ENCODE results near the gene NOX3. TPM values are rescaled to one million over a fixed set of nuclear protein-coding genes. Genes with fewer than 3 reads are reported as not detected.

NOX3 gene
- total and polyA plus RNA-seq, 2 experiments from 2014 or later: not detected

- WGBS, 2 experiments (ENCODE audit: low coverage in 1 of 2, low lambda C conversion rate in 2 of 2, missing lambda C conversion rate in 2 of 2): 96 to 100% methylated on average over 2 of the region's 2 CpGs
- H3K27ac ChIP-seq: no peak overlapping the region
- TF ChIP-seq EZH2phosphoT487 (IDR thresholded peaks at IDR 0.05; ENCODE audit: insufficient read depth, low read depth) (no peak), EZH2 (IDR thresholded peaks at IDR 0.05; ENCODE audit: insufficient read depth, poor library complexity, severe bottlenecking) (no peak)
- H3K9me3 ChIP-seq (ENCODE audit: low read depth): no peaks in the 10 kb centered on the region
- H3K9me2 ChIP-seq (ENCODE audit: insufficient read depth): no peaks in the 10 kb centered on the region
- H2AFZ ChIP-seq: no peak overlapping the region
- H3K36me3 ChIP-seq (ENCODE audit: low read depth): no peaks in the 10 kb centered on the region
- no peak overlapping the region for H3K9ac ChIP-seq
- no peaks in the 10 kb centered on the region for H3K27me3 ChIP-seq (replicated peaks; ENCODE audit: insufficient read depth)
- no peaks in the 10 kb centered on the region for H3K79me2 ChIP-seq (ENCODE audit: insufficient read depth)
- no peak overlapping the region for H3K4me3 ChIP-seq
- H3K4me1 ChIP-seq (ENCODE audit: insufficient read depth): no peaks in the 10 kb centered on the region
- H4K20me1 ChIP-seq (ENCODE audit: insufficient read depth): no peaks in the 10 kb centered on the region
- DNase-seq: no peak
- H3F3A ChIP-seq (ENCODE audit: insufficient read depth): no peaks in the 10 kb centered on the region
- in situ Hi-C loops (cut with MboI): no loop called here
- no peak overlapping the region for H3K4me2 ChIP-seq (ENCODE audit: unreplicated experiment)
Measured at GRCh38 chr6:155450240-155450581, 5.4 kb downstream of the NOX3 start.

GRCh38 chr6:155449450-155450239, 6.0 kb downstream of the NOX3 start:
- no peaks in the 10 kb centered on the region for H4K20me1 ChIP-seq (ENCODE audit: insufficient read depth)
- H3K27ac ChIP-seq: no peak overlapping the region
- DNase-seq: no peak
- H3K9ac ChIP-seq: no peak overlapping the region
- H3K9me2 ChIP-seq (ENCODE audit: insufficient read depth): no peaks in the 10 kb centered on the region
- H3K79me2 ChIP-seq (ENCODE audit: insufficient read depth): no peaks in the 10 kb centered on the region
- H2AFZ ChIP-seq: no peak overlapping the region
- TF ChIP-seq EZH2 (IDR thresholded peaks at IDR 0.05; ENCODE audit: insufficient read depth, poor library complexity, severe bottlenecking) (no peak), EZH2phosphoT487 (IDR thresholded peaks at IDR 0.05; ENCODE audit: insufficient read depth, low read depth) (no peak)
- H3K4me2 ChIP-seq (ENCODE audit: unreplicated experiment): no peak overlapping the region
- no peaks in the 10 kb centered on the region for H3K27me3 ChIP-seq (replicated peaks; ENCODE audit: insufficient read depth)
- no peaks in the 10 kb centered on the region for H3K4me1 ChIP-seq (ENCODE audit: insufficient read depth)
- H3K4me3 ChIP-seq: no peak overlapping the region
- no peaks in the 10 kb centered on the region for H3F3A ChIP-seq (ENCODE audit: insufficient read depth)
- H3K36me3 ChIP-seq (ENCODE audit: low read depth): no peaks in the 10 kb centered on the region
- in situ Hi-C loops (cut with MboI): no loop called here
- 78 to 81% methylated on average over 14 of the region's 14 CpGs for WGBS, 2 experiments (ENCODE audit: low coverage in 1 of 2, low lambda C conversion rate in 2 of 2, missing lambda C conversion rate in 2 of 2)
- no peaks in the 10 kb centered on the region for H3K9me3 ChIP-seq (ENCODE audit: low read depth)

- in situ Hi-C loops (cut with MboI): no loop called here
- Histone ChIP-seq H2AFZ (no peak overlapping the region), H3K9me2 (ENCODE audit: insufficient read depth) (no peaks in the 10 kb centered on the region), H3K4me1 (ENCODE audit: insufficient read depth) (no peaks in the 10 kb centered on the region), H3K27ac (no peak overlapping the region), H3K4me2 (ENCODE audit: unreplicated experiment) (no peak overlapping the region), H4K20me1 (ENCODE audit: insufficient read depth) (no peaks in the 10 kb centered on the region), H3K9me3 (ENCODE audit: low read depth) (no peaks in the 10 kb centered on the region), H3K79me2 (ENCODE audit: insufficient read depth) (no peaks in the 10 kb centered on the region), H3K4me3 (no peak overlapping the region), H3K9ac (no peak overlapping the region), H3K27me3 (replicated peaks; ENCODE audit: insufficient read depth) (no peaks in the 10 kb centered on the region), H3K36me3 (ENCODE audit: low read depth) (no peaks in the 10 kb centered on the region), H3F3A (ENCODE audit: insufficient read depth) (no peaks in the 10 kb centered on the region)
- TF ChIP-seq EZH2phosphoT487 (IDR thresholded peaks at IDR 0.05; ENCODE audit: insufficient read depth, low read depth): no peak
- no peak for TF ChIP-seq EZH2 (IDR thresholded peaks at IDR 0.05; ENCODE audit: insufficient read depth, poor library complexity, severe bottlenecking)
- no peak for DNase-seq
- 39 to 42% methylated on average over 5 of the region's 5 CpGs for WGBS, 2 experiments (ENCODE audit: low coverage in 1 of 2, low lambda C conversion rate in 2 of 2, missing lambda C conversion rate in 2 of 2)
Measured at GRCh38 chr6:155448668-155449449, 6.8 kb downstream of the NOX3 start.

- Histone ChIP-seq H3K4me3 (no peak overlapping the region), H3K4me1 (ENCODE audit: insufficient read depth) (no peaks in the 10 kb centered on the region), H3K27ac (no peak overlapping the region), H3K9me2 (ENCODE audit: insufficient read depth) (no peaks in the 10 kb centered on the region), H4K20me1 (ENCODE audit: insufficient read depth) (no peaks in the 10 kb centered on the region), H3K27me3 (replicated peaks; ENCODE audit: insufficient read depth) (no peaks in the 10 kb centered on the region), H3K9ac (no peak overlapping the region), H3K9me3 (ENCODE audit: low read depth) (no peaks in the 10 kb centered on the region), H3K4me2 (ENCODE audit: unreplicated experiment) (no peak overlapping the region), H3F3A (ENCODE audit: insufficient read depth) (no peaks in the 10 kb centered on the region), H2AFZ (no peak overlapping the region), H3K79me2 (ENCODE audit: insufficient read depth) (no peaks in the 10 kb centered on the region), H3K36me3 (ENCODE audit: low read depth) (no peaks in the 10 kb centered on the region)
- no peak for DNase-seq
- TF ChIP-seq EZH2 (IDR thresholded peaks at IDR 0.05; ENCODE audit: insufficient read depth, poor library complexity, severe bottlenecking): no peak
- no peak for TF ChIP-seq EZH2phosphoT487 (IDR thresholded peaks at IDR 0.05; ENCODE audit: insufficient read depth, low read depth)
- in situ Hi-C loops (cut with MboI): no loop called here
Measured at GRCh38 chr6:155447949-155448348, 7.7 kb downstream of the NOX3 start.

Measured in GM23248 (cell line).